Measurements from ENCODE around the gene CNGB1.
"Not testable (repeated sequence)": the region's sequence is repeated elsewhere in the genome, so short reads cannot be mapped to it uniquely, and the experiment has no call there.

Gene CNGB1

DNA sequence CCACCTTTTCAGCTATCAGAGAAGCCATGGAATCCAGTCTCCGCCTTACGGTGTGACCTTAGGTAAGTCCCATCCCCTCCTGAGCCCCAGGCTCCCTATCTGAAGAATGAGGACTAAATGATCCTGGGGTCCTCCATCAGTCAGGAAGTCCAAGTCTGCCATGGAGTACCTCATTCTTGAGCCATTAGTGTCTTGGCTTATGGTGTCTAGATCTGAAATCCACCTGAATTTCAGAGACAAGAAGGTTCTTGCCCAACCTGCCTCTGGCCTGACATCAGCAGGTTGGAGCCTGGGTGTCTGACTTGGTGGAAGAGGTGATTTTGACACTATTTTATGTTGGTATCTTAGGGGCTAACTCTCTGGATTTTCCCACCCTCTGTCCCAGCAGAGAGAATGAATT is 47.1 kb downstream of the CNGB1 start:
- no peak for DNase-seq

DNA sequence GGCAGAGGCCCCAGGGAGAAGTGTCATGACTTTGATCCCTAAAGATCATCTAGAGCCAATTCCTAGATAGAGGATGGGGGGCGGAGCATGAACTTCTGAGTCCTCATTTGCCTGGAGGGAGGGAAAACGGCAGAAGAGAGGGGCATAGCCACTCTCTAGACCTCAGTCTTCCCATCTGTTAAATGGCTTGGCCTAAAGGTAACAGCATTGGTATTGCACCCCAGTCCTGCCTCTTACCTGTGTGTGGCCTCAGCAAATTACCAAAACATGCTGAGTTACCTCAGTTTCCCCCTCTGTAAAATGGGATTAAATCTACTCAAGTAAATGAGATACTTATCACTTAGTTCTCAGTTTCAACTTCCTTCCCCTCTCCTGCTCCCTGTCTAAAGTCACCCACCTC is 47.5 kb downstream of the CNGB1 start:
- no peak for DNase-seq

DNA sequence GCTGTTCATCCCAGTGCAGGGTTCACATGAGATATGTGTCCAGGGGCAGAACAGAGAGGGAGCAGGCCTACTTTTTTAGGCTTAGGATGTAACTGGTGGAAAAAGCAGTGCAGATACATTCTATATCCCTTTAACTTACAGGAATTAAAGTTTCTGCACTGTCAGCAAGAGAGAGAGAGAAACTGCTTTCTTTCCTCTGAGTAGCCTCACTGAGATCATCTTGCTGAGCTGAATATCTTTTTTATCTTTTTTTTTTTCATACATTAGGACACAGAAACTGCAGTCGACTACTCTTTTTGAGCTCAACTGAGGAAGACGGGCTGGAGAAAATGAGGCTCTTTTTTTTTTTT is 50.1 kb downstream of the CNGB1 start:
- no peak for DNase-seq

- DNase-seq = no peak
These were observed 50.6 kb downstream of the CNGB1 start for GRCh38 chr16:57920215-57920879.

- DNase-seq = no peak
These were observed 51.9 kb downstream of the CNGB1 start for GRCh38 chr16:57918994-57919393.

- no peak for DNase-seq
These were observed 52.5 kb downstream of the CNGB1 start for GRCh38 chr16:57918444-57918843.

DNA sequence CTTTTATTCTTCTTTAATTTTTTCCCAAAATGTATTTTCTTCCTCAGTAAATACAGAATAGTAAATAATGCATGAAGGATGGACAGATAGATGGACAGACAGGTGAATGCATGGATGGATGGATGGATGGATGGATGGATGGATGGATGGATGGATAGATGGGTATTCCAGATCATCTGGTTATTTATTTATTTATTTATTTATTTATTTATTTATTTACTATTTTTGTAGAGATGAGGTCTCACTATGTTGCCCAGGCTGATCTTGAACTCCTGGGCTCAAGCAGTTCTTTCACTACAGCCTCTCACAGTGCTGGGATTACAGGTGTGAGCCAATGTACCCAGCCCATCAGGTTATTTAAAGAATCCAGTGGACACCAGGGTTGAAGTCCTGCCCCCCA is 53.0 kb downstream of the CNGB1 start:
- not testable (repeated sequence) for DNase-seq

DNA sequence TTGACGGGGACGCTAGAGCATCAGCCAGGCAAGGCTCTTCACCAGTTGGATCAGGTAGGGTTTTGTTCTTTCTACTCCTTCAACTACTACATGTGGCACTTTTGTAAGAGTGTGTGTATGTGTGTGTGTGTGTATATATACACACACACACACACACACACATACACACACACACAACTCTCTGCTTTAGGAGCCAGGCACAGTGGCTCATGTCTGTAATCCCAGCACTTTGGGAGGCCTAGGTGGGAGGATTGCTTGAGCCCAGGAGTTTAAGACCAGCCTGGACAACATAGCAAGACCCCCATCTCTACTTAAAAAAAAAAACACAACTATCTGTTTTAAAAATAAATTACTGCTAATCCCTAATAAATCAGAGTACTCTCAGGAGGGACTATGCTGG is 53.4 kb downstream of the CNGB1 start:
- not testable (repeated sequence) for DNase-seq

- DNase-seq = no peak
These were observed 54.0 kb downstream of the CNGB1 start for GRCh38 chr16:57916735-57917438.

GRCh38 chr16:57915811-57916488 is 55.0 kb downstream of the CNGB1 start:
- DNase-seq = no peak

GRCh38 chr16:57915267-57915666 is 55.7 kb downstream of the CNGB1 start:
- no peak for DNase-seq

- no peak for DNase-seq
These were observed 56.4 kb downstream of the CNGB1 start for GRCh38 chr16:57914244-57915173.

- DNase-seq = no peak
These were observed 58.2 kb downstream of the CNGB1 start for GRCh38 chr16:57912529-57913260.

- DNase-seq = no peak
These were observed 59.2 kb downstream of the CNGB1 start for GRCh38 chr16:57911743-57912142.

DNA sequence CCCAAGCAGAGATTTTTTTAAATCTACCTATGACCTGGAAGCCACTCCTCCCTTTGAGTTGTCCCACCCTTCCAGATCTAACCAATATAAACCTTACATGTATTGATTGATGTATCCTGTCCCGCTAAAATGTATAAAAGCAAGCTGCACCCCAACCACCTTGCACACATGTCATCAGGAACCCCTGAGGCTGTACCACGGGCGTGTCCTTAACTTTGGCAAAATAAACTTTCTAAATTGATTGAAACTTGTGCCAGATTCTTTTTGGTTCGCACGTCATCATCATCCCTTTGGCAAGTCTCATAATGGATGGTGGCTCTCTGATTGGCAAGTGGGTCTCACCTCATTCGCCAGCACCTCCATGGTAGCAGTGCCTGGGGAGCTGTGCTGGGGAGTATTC is 60.2 kb downstream of the CNGB1 start:
- DNase-seq = no peak

DNA sequence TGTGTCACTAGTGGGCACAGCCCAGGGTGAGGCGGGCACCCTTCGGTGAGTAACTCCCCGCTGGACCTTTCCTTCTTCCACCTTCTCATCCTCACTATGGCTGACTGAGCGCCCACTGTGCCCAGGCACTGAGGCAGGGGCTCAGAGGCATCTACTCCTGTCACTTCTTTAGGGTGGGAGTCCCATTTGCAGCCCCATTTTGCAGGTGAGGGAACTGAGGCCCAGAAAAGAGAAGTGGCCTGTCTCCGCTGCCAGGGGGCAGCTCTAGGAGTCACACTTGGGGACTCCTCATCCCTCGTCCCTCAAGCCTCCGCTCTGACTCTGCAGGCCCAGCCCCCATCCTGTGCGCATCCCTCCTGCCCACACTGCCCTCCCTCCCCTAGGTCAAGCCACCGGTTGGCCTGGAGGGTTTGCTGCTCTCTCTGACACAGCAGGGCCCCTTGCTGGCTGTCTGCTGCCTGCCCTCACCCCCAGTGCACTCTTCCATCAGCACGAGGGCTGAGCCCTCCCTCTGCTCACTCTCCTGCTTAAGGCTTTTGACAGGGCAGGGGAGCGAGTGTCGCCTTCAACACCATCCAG is 62.4 kb downstream of the CNGB1 start:
- no peak for DNase-seq

- DNase-seq = peak; percentile 29
These were observed 64.3 kb downstream of the CNGB1 start for GRCh38 chr16:57906382-57907316.

GRCh38 chr16:57904101-57904500 is 66.8 kb downstream of the CNGB1 start:
- no peak for DNase-seq

DNA sequence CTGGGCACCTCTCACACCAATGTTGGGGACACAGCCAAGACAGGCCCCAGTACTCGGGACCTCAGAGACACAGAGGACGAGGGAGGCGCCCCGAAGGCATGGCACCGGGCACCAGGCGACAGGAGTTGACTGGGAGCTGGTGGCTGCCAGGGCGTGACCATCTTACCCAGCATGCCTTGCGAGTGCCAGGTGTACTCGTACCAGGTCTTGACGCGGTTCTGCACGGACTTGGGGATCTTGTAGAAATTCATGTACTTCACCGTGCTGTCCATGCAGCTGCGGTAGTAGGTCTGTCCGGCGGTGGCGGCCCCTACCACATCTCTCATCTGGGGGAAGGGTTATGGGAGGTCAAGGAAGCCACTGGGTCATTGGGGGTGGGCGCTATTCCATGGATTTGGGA is 67.3 kb downstream of the CNGB1 start:
- no peak for DNase-seq

GRCh38 chr16:57901480-57902069 is 69.4 kb downstream of the CNGB1 start:
- no peak for DNase-seq

All from activated CD4-positive, alpha-beta T cell treated with anti-CD3 and anti-CD28 coated beads for 48 hours (primary cell).